NCI-H1417 (cell line): ENCODE measurements around the gene AP2A1.

ENCODE experiments used
- DNase-seq, 3 experiments: peaks; one replicate each; lab custom pipeline; 2025; lab: John Stamatoyannopoulos, UW

The AP2A1 gene

GRCh38 chr19:49766007-49766929 is 533 bp upstream of the AP2A1 start:
- peak; percentile 98 to 100 (median 100) for DNase-seq

GRCh38 chr19:49767381-49767780 is 580 bp downstream of the AP2A1 start:
- peak in 1 of 3 experiments; percentile 20 for DNase-seq

GRCh38 chr19:49767967-49768581 is 1.3 kb downstream of the AP2A1 start:
- DNase-seq = no peak

DNA sequence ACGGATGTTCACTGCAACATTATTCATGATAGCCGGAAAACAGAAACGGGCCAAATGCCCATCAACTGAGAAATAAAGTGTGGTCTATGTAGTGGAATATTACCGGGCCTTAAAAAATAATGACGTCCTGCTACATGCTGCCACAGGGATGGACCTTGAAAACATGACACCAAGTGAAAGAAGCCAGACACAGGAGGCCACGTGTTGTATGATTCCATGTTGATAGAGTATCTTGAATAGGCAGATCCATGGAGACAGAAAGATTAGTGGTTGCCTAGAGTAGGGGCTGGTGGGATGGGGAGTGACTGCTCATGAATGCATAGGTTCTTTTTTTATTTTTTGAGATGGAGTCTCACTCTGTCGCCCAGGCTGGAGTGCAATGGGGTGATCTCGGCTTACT is 3.7 kb downstream of the AP2A1 start:
- DNase-seq = no peak

GRCh38 chr19:49771674-49772139 is 4.9 kb downstream of the AP2A1 start:
- DNase-seq = no peak

- DNase-seq = no peak
Observed at GRCh38 chr19:49772850-49773432, 6.1 kb downstream of the AP2A1 start.

- DNase-seq = no peak
Observed at GRCh38 chr19:49773663-49774350, 7.0 kb downstream of the AP2A1 start.

GRCh38 chr19:49774969-49775368 is 8.2 kb downstream of the AP2A1 start:
- no peak for DNase-seq

DNA sequence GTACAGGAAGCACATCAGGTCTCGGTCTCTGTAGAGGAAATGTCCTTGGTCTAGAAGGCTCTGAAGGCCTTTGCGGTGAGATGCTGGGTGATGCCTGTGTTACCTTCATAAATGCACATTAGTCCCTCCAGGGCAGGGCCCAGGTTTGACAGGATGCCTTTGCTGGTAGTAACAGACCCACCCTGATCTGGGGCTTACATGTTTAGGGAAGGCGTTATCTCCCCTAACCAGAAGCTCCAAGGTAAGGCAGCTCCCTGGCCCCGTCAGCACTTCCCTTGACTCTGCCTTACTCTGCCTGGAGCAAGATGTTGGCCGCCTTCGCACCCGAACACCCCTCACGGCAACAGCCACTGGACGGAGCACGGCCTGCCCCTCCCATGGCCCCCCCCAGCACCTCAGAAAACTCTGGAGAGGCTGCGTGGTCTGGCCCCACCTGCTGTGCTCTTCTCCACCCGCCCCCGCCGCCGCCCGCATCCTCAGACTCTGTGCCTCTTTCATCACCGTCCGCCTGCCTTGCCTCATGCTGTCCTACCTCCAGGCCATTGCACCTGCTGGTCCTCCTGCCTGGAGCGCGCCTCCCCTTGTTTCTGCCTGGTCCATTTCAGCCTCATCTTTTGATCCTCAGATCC is 9.1 kb downstream of the AP2A1 start:
- DNase-seq = no peak

- no peak for DNase-seq
Observed at GRCh38 chr19:49776371-49776764, 9.6 kb downstream of the AP2A1 start.

GRCh38 chr19:49779731-49780555 is 13.1 kb downstream of the AP2A1 start:
- DNase-seq = no peak

DNA sequence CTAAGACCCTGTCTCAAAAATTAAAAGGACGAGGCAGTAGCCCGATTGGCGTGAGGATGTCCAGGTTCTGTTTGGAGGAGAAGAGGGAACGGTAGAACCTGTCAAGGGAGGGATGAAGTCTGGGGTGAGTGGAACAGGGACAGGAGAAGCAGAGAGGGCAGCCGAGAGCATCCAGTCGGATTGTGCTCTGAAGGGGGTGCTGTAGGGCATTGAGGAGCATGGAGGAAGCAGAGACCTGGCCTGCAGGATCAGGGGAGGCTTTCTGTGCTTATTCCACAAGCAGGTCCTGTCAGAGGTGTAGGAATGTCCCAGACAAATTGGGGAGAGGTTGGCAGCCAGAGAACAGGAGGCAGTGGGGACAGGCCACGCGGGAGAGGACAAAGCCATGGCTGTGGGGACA is 14.1 kb downstream of the AP2A1 start:
- DNase-seq = no peak

- no peak for DNase-seq
Observed at GRCh38 chr19:49781394-49781793, 14.6 kb downstream of the AP2A1 start.

DNA sequence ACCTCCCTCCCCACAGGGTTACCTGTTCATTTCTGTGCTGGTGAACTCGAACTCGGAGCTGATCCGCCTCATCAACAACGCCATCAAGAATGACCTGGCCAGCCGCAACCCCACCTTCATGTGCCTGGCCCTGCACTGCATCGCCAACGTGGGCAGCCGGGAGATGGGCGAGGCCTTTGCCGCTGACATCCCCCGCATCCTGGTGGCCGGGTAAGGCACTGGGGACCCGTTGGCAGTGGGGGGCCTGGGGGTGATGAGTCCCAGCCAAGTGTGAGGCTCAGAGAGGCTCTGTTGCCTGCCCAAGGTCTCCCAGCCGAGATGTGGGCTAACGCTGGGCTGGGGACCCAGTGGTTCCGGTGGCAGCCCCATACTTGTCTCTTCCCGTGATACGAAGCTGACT is 15.7 kb downstream of the AP2A1 start:
- no peak for DNase-seq

DNA sequence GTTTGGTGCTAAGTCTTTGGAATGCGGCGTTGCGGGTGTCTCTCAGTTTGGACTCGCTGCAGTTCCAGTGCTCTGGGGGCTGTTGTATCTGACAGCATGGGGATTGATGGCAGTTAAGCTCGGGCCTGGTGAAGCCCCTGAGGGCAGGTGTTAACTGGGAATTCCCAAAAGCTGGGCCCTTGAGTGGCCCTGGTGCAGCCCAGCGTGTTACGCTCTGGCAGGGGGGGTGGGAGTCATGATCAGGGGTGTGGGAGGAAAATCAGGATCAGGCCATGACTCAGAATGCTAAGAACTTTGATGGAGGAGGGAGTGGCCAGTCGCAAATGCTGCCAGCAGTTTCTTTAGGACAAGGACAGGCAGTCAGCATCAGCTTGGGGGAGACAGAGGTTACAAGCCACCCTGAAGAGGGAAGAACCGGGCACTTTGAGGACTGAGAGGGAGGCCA is 19.6 kb downstream of the AP2A1 start:
- no peak for DNase-seq

DNA sequence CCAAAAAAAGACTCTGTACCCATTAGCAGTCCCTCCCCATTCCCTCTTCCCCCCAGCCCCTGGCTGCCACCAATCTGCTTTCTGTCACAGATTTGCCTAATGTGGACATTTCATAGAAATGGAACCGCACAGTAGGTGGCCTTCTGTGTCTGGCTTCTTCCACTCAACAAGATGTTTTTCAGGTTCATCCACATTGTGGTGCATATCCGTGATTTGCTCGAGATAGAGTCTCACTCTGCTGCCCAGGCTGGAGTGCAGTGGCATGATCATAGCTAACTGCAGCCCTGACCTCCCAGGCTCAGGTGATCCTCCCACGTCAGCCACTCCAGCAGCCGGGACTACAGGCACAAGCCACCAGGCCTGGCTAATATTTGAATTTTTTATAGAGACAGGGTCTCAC is 20.9 kb downstream of the AP2A1 start:
- DNase-seq = no peak

DNA sequence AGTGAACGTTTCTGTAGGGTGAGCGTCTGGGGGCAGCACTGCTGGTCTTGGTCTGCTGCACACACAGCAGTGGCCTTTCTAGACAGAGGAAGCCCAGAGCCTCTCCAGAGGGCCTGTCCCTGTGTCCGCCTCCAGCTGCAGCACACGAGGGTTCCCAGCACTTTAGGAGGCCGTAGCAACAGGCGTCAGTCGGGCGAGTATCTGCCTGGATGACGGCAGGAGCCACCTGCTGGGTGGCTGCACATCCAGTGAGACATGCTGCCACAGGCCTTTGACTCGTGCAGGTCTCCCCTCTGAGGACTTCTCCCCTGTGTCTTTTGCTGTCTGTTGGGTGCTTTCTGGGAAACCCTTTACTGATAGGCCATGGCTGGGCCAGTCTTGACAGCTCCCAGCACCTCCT is 22.1 kb downstream of the AP2A1 start:
- no peak for DNase-seq

DNA sequence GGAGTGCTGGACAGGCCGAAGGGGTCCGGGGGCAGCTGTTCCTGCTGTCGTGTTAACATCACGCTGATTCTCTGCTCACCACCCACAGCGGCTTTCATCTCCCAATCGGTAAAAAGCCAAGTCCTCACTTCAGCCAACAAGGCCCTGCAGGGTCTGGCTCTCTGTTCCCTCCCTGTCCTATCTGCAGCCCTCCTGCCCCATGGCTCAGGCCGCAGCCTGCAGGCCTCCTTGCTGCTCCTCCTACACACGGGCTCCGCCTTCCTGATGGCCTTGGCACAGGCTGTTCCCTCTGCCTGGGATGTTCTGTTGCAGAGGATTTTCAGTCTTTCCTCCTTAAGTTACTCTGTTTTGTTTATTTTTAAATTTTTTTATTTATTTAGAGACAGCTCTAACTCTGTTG is 24.1 kb downstream of the AP2A1 start:
- no peak for DNase-seq

DNA sequence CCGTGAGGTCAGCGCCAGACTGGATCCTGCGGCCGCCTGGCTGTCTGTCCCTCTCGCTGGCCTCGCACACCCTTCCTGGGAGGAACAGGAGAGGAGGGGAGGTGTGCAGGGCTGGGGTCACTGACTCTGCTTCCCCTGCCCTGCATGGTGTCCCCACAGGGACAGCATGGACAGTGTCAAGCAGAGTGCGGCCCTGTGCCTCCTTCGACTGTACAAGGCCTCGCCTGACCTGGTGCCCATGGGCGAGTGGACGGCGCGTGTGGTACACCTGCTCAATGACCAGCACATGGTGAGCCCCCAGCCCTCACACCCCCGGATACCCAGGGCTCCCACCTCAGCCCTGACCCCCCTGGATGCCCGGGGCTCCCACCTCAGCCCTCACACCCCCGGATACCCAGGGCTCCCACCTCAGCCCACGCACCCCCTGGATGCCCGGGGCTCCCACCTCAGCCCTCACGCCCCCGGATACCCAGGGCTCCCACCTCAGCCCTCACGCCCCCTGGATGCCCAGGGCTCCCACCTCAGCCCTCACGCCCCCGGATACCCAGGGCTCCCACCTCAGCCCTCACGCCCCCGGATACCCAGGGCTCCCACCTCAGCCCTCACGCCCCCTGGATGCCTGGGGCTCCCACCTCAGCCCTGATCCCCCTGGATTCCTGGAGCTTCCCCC is 25.1 kb downstream of the AP2A1 start:
- DNase-seq = no peak

- no peak for DNase-seq
Observed at GRCh38 chr19:49792829-49793560, 26.2 kb downstream of the AP2A1 start.
